ENCODE results near the gene MFSD12. TPM values are rescaled to one million over a fixed set of nuclear protein-coding genes. Genes with fewer than 3 reads are reported as not detected.

MFSD12 gene
- total and polyA plus RNA-seq, 2 experiments from 2014 or later = 23.0 to 67.9 TPM

DNA sequence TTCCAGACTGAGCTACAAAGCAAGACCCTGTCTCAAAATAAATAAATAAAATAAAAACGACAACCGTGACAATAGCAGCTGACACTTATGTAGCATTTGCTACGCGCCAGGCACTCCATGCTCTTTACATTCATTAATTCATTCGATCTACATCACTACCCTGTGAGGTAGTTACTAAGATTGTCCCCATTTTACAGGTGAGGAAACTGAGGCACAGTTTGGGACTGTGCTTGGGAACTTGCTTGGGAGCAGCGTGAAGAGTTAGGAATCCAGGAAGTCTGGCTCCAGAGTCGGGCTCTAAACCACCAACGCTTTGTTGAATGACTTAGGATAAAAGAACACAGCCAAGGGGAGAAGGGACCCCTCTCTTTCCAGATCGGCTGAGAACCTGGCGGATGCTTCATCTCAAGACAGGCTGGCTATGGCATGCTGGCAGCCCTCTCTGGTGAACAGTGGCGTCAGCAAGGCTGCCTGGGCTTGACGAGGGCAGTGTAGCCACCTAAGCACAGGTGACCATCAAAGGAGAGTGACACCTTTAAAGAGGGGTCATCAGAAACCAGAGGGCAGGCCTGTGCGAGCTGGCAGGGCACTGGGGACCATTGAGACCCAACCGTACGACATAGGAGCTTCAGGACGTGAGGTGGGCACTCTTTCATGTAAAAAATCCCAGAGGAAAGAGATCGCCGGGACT, 57.5 kb downstream of the MFSD12 start:
- Histone ChIP-seq H3K79me2 (ENCODE audit: insufficient read depth) (peaks cover 36% of the 10 kb centered on the region), H3K9me3 (ENCODE audit: low read depth) (no peaks in the 10 kb centered on the region), H3F3A (ENCODE audit: insufficient read depth) (no peaks in the 10 kb centered on the region), H2AFZ (peak overlapping the region; percentile 86), H3K9ac (peak overlapping the region; percentile 88), H3K27me3 (replicated peaks; ENCODE audit: insufficient read depth) (no peaks in the 10 kb centered on the region), H3K4me2 (ENCODE audit: unreplicated experiment) (peak overlapping the region; percentile 83), H3K9me2 (ENCODE audit: insufficient read depth) (no peaks in the 10 kb centered on the region), H3K36me3 (ENCODE audit: low read depth) (0 out of 2 replicates have a peak, but pooled peaks cover 5% of the 10 kb centered on the region), H3K4me3 (peak overlapping the region; percentile 74), H4K20me1 (ENCODE audit: insufficient read depth) (no peaks in the 10 kb centered on the region), H3K4me1 (ENCODE audit: insufficient read depth) (no peaks in the 10 kb centered on the region), H3K27ac (peak overlapping the region; percentile 84)
- 25 to 26% methylated on average over 18 of the region's 18 CpGs for WGBS, 2 experiments (ENCODE audit: low coverage in 1 of 2, low lambda C conversion rate in 2 of 2, missing lambda C conversion rate in 2 of 2)
- TF ChIP-seq EZH2phosphoT487 (IDR thresholded peaks at IDR 0.05; ENCODE audit: insufficient read depth, low read depth) = no peak
- no peak for TF ChIP-seq EZH2 (IDR thresholded peaks at IDR 0.05; ENCODE audit: insufficient read depth, poor library complexity, severe bottlenecking)
- in situ Hi-C loops (cut with MboI) = no loop called here
- peak; percentile 21 for DNase-seq

DNA sequence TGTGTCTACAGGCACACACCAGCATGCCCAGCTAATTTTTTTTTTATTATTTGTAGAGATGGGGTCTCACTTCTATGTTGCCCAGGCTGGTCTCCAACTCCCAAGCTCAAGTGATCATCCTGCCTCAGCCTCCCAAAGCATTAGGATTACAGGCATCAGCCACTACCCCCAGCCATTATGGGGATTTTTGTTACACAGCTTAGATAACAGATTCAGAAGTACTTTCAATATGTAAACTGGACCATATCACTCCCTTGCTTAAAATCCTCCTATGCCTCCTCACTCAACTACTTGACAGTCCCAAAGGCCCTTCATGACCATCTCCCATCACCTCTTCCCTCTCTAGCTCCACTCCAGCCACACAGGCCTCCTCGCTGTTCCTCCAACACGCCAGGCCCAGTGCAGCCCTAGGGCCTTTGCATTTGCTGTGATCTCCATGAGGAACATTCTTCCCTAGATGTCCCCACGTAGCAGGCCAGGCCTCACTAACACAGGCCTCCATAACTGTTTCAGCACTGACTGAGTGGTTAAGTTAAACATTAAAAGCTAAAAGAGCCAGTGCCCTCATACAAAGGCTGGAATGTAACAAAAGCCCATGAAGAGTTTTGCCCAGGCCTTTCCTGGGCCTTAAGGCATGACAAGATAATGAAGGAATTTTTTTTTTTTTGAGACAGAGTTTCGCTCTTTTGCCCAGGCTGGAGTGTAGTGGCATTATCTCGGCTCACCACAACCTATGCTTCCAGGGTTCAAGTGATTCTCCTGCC, 59.4 kb downstream of the MFSD12 start:
- Histone ChIP-seq H3K36me3 (ENCODE audit: low read depth) (0 out of 2 replicates have a peak, but pooled peaks cover 5% of the 10 kb centered on the region), H3K4me3 (no peak overlapping the region), H3K9ac (no peak overlapping the region), H3K4me1 (ENCODE audit: insufficient read depth) (no peaks in the 10 kb centered on the region), H3K9me2 (ENCODE audit: insufficient read depth) (no peaks in the 10 kb centered on the region), H3K9me3 (ENCODE audit: low read depth) (no peaks in the 10 kb centered on the region), H3K4me2 (ENCODE audit: unreplicated experiment) (no peak overlapping the region), H3K27ac (no peak overlapping the region), H4K20me1 (ENCODE audit: insufficient read depth) (no peaks in the 10 kb centered on the region), H3F3A (ENCODE audit: insufficient read depth) (no peaks in the 10 kb centered on the region), H3K27me3 (replicated peaks; ENCODE audit: insufficient read depth) (no peaks in the 10 kb centered on the region), H3K79me2 (ENCODE audit: insufficient read depth) (peaks cover 36% of the 10 kb centered on the region), H2AFZ (no peak overlapping the region)
- 92 to 93% methylated on average over 5 of the region's 5 CpGs for WGBS, 2 experiments (ENCODE audit: low coverage in 1 of 2, low lambda C conversion rate in 2 of 2, missing lambda C conversion rate in 2 of 2)
- no peak for TF ChIP-seq EZH2phosphoT487 (IDR thresholded peaks at IDR 0.05; ENCODE audit: insufficient read depth, low read depth)
- TF ChIP-seq EZH2 (IDR thresholded peaks at IDR 0.05; ENCODE audit: insufficient read depth, poor library complexity, severe bottlenecking) = no peak
- in situ Hi-C loops (cut with MboI) = no loop called here
- no peak for DNase-seq

DNA sequence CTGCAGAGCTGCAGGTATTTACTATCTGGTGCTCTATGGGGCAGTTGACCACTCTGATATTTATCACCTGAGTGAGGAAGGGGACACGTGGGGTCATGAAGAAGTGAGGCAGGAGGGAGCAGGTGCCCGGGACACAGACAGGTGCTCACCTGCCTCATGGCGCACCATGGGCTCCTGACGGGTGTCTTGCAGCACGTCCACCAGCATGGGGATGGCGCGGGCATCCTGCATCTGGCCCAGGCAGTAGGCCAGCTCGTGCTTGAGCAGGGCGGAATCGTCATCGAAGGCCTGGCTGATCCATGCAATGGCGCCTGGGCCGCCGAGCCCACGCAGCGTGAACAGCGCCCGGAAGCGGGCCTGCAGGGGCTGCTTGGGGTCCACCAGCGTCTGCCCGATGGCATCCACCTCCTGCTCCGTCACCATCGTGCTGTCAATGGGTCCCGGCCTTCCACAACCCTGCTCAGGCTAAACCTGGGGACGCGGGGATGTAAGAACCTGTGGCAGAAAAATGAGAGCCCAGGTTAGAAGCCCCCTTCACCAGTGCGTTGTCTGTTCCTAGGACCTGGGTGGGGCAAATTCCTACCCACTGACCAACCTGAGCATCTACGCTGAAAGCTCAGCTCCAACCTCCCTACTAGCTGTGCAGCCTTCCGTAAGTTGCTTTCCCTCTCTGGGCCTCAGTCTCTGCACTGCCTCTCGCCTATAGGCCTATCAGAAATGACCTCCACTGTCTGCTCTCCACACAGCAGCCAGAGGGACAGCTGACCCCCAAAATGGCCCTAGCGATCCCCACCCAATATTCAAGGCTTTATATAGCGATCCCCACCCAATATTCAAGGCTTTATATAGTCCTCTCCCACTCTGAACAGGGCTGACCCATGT, 60.8 kb downstream of the MFSD12 start:
- Histone ChIP-seq H3K36me3 (ENCODE audit: low read depth) (0 out of 2 replicates have a peak, but pooled peaks cover 5% of the 10 kb centered on the region), H3K4me1 (ENCODE audit: insufficient read depth) (no peaks in the 10 kb centered on the region), H3K27me3 (replicated peaks; ENCODE audit: insufficient read depth) (no peaks in the 10 kb centered on the region), H3K9ac (no peak overlapping the region), H3K79me2 (ENCODE audit: insufficient read depth) (peaks cover 36% of the 10 kb centered on the region), H4K20me1 (ENCODE audit: insufficient read depth) (no peaks in the 10 kb centered on the region), H2AFZ (no peak overlapping the region), H3K4me3 (no peak overlapping the region), H3K27ac (no peak overlapping the region), H3F3A (ENCODE audit: insufficient read depth) (no peaks in the 10 kb centered on the region), H3K9me2 (ENCODE audit: insufficient read depth) (no peaks in the 10 kb centered on the region), H3K9me3 (ENCODE audit: low read depth) (no peaks in the 10 kb centered on the region), H3K4me2 (ENCODE audit: unreplicated experiment) (no peak overlapping the region)
- TF ChIP-seq EZH2 (IDR thresholded peaks at IDR 0.05; ENCODE audit: insufficient read depth, poor library complexity, severe bottlenecking) = no peak
- no peak for TF ChIP-seq EZH2phosphoT487 (IDR thresholded peaks at IDR 0.05; ENCODE audit: insufficient read depth, low read depth)
- in situ Hi-C loops (cut with MboI) = no loop called here
- WGBS, 2 experiments (ENCODE audit: low coverage in 1 of 2, low lambda C conversion rate in 2 of 2, missing lambda C conversion rate in 2 of 2) = 95 to 96% methylated on average over 32 of the region's 32 CpGs
- DNase-seq = no peak

DNA sequence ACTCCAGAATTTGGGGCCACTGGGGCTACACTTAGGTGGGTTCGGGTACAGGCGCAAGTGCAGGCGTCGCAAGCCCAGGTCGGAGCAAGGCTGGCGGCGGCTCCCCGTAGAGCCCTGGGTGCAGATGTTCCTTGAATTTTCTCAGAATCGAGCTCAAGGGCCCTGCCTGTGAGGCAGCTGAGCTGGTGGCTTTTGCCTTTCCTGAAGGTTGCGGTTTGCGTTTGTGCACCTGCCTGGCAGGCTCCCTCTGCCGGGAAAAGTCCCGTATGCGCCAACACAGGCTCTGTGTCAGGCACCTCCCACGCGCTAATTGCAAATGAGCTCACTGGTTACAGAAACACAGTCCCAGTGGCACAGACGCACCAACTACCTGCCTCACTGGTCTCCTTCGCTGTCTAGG, 62.8 kb downstream of the MFSD12 start:
- Histone ChIP-seq H2AFZ (no peak overlapping the region), H3K4me2 (ENCODE audit: unreplicated experiment) (no peak overlapping the region), H3K9me2 (ENCODE audit: insufficient read depth) (no peaks in the 10 kb centered on the region), H3K27me3 (replicated peaks; ENCODE audit: insufficient read depth) (no peaks in the 10 kb centered on the region), H3K27ac (no peak overlapping the region), H3K9ac (no peak overlapping the region), H3K79me2 (ENCODE audit: insufficient read depth) (peaks cover 28% of the 10 kb centered on the region), H3K4me1 (ENCODE audit: insufficient read depth) (no peaks in the 10 kb centered on the region), H3K9me3 (ENCODE audit: low read depth) (no peaks in the 10 kb centered on the region), H4K20me1 (ENCODE audit: insufficient read depth) (no peaks in the 10 kb centered on the region), H3F3A (ENCODE audit: insufficient read depth) (no peaks in the 10 kb centered on the region), H3K36me3 (ENCODE audit: low read depth) (0 out of 2 replicates have a peak, but pooled peaks cover 5% of the 10 kb centered on the region), H3K4me3 (no peak overlapping the region)
- no peak for DNase-seq
- no peak for TF ChIP-seq EZH2phosphoT487 (IDR thresholded peaks at IDR 0.05; ENCODE audit: insufficient read depth, low read depth)
- no peak for TF ChIP-seq EZH2 (IDR thresholded peaks at IDR 0.05; ENCODE audit: insufficient read depth, poor library complexity, severe bottlenecking)
- in situ Hi-C loops (cut with MboI) = no loop called here
- WGBS, 2 experiments (ENCODE audit: low coverage in 1 of 2, low lambda C conversion rate in 2 of 2, missing lambda C conversion rate in 2 of 2) = 94% methylated on average over 18 of the region's 18 CpGs

Small RNA genes within 50 kb of the gene (small RNA-seq; reads per million reads assigned to genes)
- gene AC005786.1 (ENCODE audit: low read depth, low replicate concordance) = not detected
- gene RF00212 (ENCODE audit: low read depth, low replicate concordance) = not detected

Other genes with a start within 250 kb of the MFSD12 start
- 50.4 and 51.9 TPM in 2 replicates for gene NFIC, start 191.0 kb downstream of the MFSD12 start, total RNA-seq (2014; rRNA removed; shearing (Covaris generic))
- gene NFIC, start 191.0 kb downstream of the MFSD12 start, polyA plus RNA-seq (2016; fragmentation: Nextera tagmentation; extraction: Ambion mirVana) = 106 and 108 TPM in 2 replicates
- gene SMIM24, start 77.1 kb downstream of the MFSD12 start, total RNA-seq (2014; rRNA removed; shearing (Covaris generic)) = not detected in 2 replicates
- gene SMIM24, start 77.1 kb downstream of the MFSD12 start, polyA plus RNA-seq (2016; fragmentation: Nextera tagmentation; extraction: Ambion mirVana) = not detected in 2 replicates
- not detected in 2 replicates for gene SMIM44, start 74.1 kb downstream of the MFSD12 start, total RNA-seq (2014; rRNA removed; shearing (Covaris generic))
- gene SMIM44, start 74.1 kb downstream of the MFSD12 start, polyA plus RNA-seq (2016; fragmentation: Nextera tagmentation; extraction: Ambion mirVana) = not detected in 2 replicates
- gene DOHH, start 56.9 kb downstream of the MFSD12 start, total RNA-seq (2014; rRNA removed; shearing (Covaris generic)) = 17.5 and 20.4 TPM in 2 replicates
- gene DOHH, start 56.9 kb downstream of the MFSD12 start, polyA plus RNA-seq (2016; fragmentation: Nextera tagmentation; extraction: Ambion mirVana) = 15.0 and 16.9 TPM in 2 replicates
- gene FZR1, start 51.3 kb downstream of the MFSD12 start, total RNA-seq (2014; rRNA removed; shearing (Covaris generic)) = 36.5 and 61.3 TPM in 2 replicates
- gene FZR1, start 51.3 kb downstream of the MFSD12 start, polyA plus RNA-seq (2016; fragmentation: Nextera tagmentation; extraction: Ambion mirVana) = 32.3 and 38.4 TPM in 2 replicates
- gene TEKTIP1, start 18.4 kb downstream of the MFSD12 start, total RNA-seq (2014; rRNA removed; shearing (Covaris generic)) = not detected in 2 replicates
- 0.33 TPM in 1 of 2 replicates, not detected in the other for gene TEKTIP1, start 18.4 kb downstream of the MFSD12 start, polyA plus RNA-seq (2016; fragmentation: Nextera tagmentation; extraction: Ambion mirVana)
- gene HMG20B, start 15.4 kb upstream of the MFSD12 start, total RNA-seq (2014; rRNA removed; shearing (Covaris generic)) = 105 and 112 TPM in 2 replicates
- 83.9 and 87.7 TPM in 2 replicates for gene HMG20B, start 15.4 kb upstream of the MFSD12 start, polyA plus RNA-seq (2016; fragmentation: Nextera tagmentation; extraction: Ambion mirVana)
- 0.13 TPM in 1 of 2 replicates, not detected in the other for gene GIPC3, start 27.9 kb upstream of the MFSD12 start, total RNA-seq (2014; rRNA removed; shearing (Covaris generic))
- gene GIPC3, start 27.9 kb upstream of the MFSD12 start, polyA plus RNA-seq (2016; fragmentation: Nextera tagmentation; extraction: Ambion mirVana) = 0.06 TPM in 1 of 2 replicates, not detected in the other
- 0.76 TPM in 1 of 2 replicates, not detected in the other for gene TBXA2R, start 49.3 kb upstream of the MFSD12 start, total RNA-seq (2014; rRNA removed; shearing (Covaris generic))
- gene TBXA2R, start 49.3 kb upstream of the MFSD12 start, polyA plus RNA-seq (2016; fragmentation: Nextera tagmentation; extraction: Ambion mirVana) = 1.9 and 2.6 TPM in 2 replicates
- gene CACTIN, start 69.2 kb upstream of the MFSD12 start, total RNA-seq (2014; rRNA removed; shearing (Covaris generic)) = 29.1 and 39.0 TPM in 2 replicates
- 6.9 and 8.7 TPM in 2 replicates for gene CACTIN, start 69.2 kb upstream of the MFSD12 start, polyA plus RNA-seq (2016; fragmentation: Nextera tagmentation; extraction: Ambion mirVana)
- 34.0 and 43.1 TPM in 2 replicates for gene PIP5K1C, start 142.9 kb upstream of the MFSD12 start, total RNA-seq (2014; rRNA removed; shearing (Covaris generic))
- gene PIP5K1C, start 142.9 kb upstream of the MFSD12 start, polyA plus RNA-seq (2016; fragmentation: Nextera tagmentation; extraction: Ambion mirVana) = 31.2 and 33.5 TPM in 2 replicates
- gene TJP3, start 150.8 kb upstream of the MFSD12 start, total RNA-seq (2014; rRNA removed; shearing (Covaris generic)) = not detected in 2 replicates
- gene TJP3, start 150.8 kb upstream of the MFSD12 start, polyA plus RNA-seq (2016; fragmentation: Nextera tagmentation; extraction: Ambion mirVana) = not detected in 2 replicates
- gene APBA3, start 204.1 kb upstream of the MFSD12 start, total RNA-seq (2014; rRNA removed; shearing (Covaris generic)) = 28.3 and 40.0 TPM in 2 replicates
- 16.9 and 18.9 TPM in 2 replicates for gene APBA3, start 204.1 kb upstream of the MFSD12 start, polyA plus RNA-seq (2016; fragmentation: Nextera tagmentation; extraction: Ambion mirVana)
- 18.5 and 57.9 TPM in 2 replicates for gene MRPL54, start 205.1 kb upstream of the MFSD12 start, total RNA-seq (2014; rRNA removed; shearing (Covaris generic))
- gene MRPL54, start 205.1 kb upstream of the MFSD12 start, polyA plus RNA-seq (2016; fragmentation: Nextera tagmentation; extraction: Ambion mirVana) = 73.0 and 74.1 TPM in 2 replicates
- gene RAX2, start 214.6 kb upstream of the MFSD12 start, total RNA-seq (2014; rRNA removed; shearing (Covaris generic)) = not detected in 2 replicates
- gene RAX2, start 214.6 kb upstream of the MFSD12 start, polyA plus RNA-seq (2016; fragmentation: Nextera tagmentation; extraction: Ambion mirVana) = not detected in 2 replicates
- not detected in 2 replicates for gene MATK, start 228.8 kb upstream of the MFSD12 start, total RNA-seq (2014; rRNA removed; shearing (Covaris generic))
- not detected in 2 replicates for gene MATK, start 228.8 kb upstream of the MFSD12 start, polyA plus RNA-seq (2016; fragmentation: Nextera tagmentation; extraction: Ambion mirVana)